H9 (cell line): ENCODE data around the gene KPTN. TPM values are rescaled to one million over a fixed set of nuclear protein-coding genes. Genes with fewer than 3 reads are reported as not detected.

Experiments used
- DNase-seq: peaks from one replicate; pipeline ENCODE4 v3.0.0-alpha.2; 2017
- H2AFZ ChIP-seq: one replicate; pipeline ENCODE4 v1.6.1; 2013; ENCODE audit warnings: mild to moderate bottlenecking, low read length, control low read depth, moderate library complexity
- H2AK5ac ChIP-seq: 2 replicates; pipeline ENCODE4 v1.6.1; 2013; ENCODE audit warnings: low read length, control low read depth, mixed read lengths; ENCODE audit not compliant: insufficient read length
- H2BK120ac ChIP-seq: one replicate; pipeline ENCODE4 v1.6.1; 2013; ENCODE audit warnings: low read depth, mild to moderate bottlenecking, low read length, control low read depth, inconsistent platforms; ENCODE audit not compliant: poor library complexity, severe bottlenecking
- H2BK12ac ChIP-seq: 2 replicates; pipeline ENCODE4 v1.6.1; 2013; ENCODE audit warnings: low read length, control low read depth, mixed read lengths, low read depth; ENCODE audit not compliant: insufficient read length
- H2BK15ac ChIP-seq: 2 replicates; pipeline ENCODE4 v1.6.1; 2013; ENCODE audit warnings: low read depth, low read length, control low read depth
- H2BK20ac ChIP-seq: one replicate; pipeline ENCODE4 v1.6.1; 2013; ENCODE audit warnings: low read depth, mild to moderate bottlenecking, low read length, control low read depth, inconsistent platforms; ENCODE audit not compliant: poor library complexity, severe bottlenecking
- H2BK5ac ChIP-seq: 2 replicates; pipeline ENCODE4 v1.6.1; 2013; ENCODE audit warnings: low read length, control low read depth, mixed read lengths; ENCODE audit not compliant: insufficient read length
- H3K14ac ChIP-seq: 2 replicates; pipeline ENCODE4 v1.6.1; 2013; ENCODE audit warnings: low read length, control low read depth; ENCODE audit not compliant: insufficient read depth
- H3K18ac ChIP-seq: 2 replicates; pipeline ENCODE4 v1.6.1; 2013; ENCODE audit warnings: low read depth, mild to moderate bottlenecking, mixed read lengths, low read length, control low read depth; ENCODE audit not compliant: insufficient read length
- H3K23ac ChIP-seq: 2 replicates; pipeline ENCODE4 v1.6.1; 2013; ENCODE audit warnings: low read length, control low read depth, mixed read lengths, low read depth; ENCODE audit not compliant: insufficient read length
- H3K23me2 ChIP-seq: 2 replicates; pipeline ENCODE4 v1.6.1; 2013; ENCODE audit warnings: low read depth, mild to moderate bottlenecking, mixed read lengths, low read length, control low read depth; ENCODE audit not compliant: insufficient read length, poor library complexity, severe bottlenecking
- H3K27ac ChIP-seq: 2 replicates; pipeline ENCODE4 v1.5.1; 2013; ENCODE audit warnings: low read length, control low read depth, mixed read lengths, low read depth; ENCODE audit not compliant: insufficient read length
- H3K27me3 ChIP-seq: 2 replicates; pipeline ENCODE4 v1.6.1; 2013; ENCODE audit warnings: low read length, control low read depth, inconsistent platforms; ENCODE audit not compliant: insufficient read depth
- H3K4ac ChIP-seq: 2 replicates; pipeline ENCODE4 v1.6.1; 2013; ENCODE audit warnings: low read depth, mild to moderate bottlenecking, control low read depth, inconsistent platforms, low read length, moderate library complexity
- H3K4me1 ChIP-seq: 2 replicates; pipeline ENCODE4 v1.6.1; 2013; ENCODE audit warnings: low read length, control low read depth, inconsistent platforms; ENCODE audit not compliant: insufficient read depth
- H3K4me2 ChIP-seq: 2 replicates; pipeline ENCODE4 v1.6.1; 2013; ENCODE audit warnings: low read length, control low read depth, mixed read lengths; ENCODE audit not compliant: insufficient read length, insufficient read depth
- H3K56ac ChIP-seq: 2 replicates; pipeline ENCODE4 v1.6.1; 2013; ENCODE audit warnings: low read depth, mild to moderate bottlenecking, mixed read lengths, low read length, control low read depth; ENCODE audit not compliant: insufficient read length
- H3K79me1 ChIP-seq: 2 replicates; pipeline ENCODE4 v1.6.1; 2013; ENCODE audit warnings: low read depth, mild to moderate bottlenecking, moderate library complexity, low read length, control low read depth, inconsistent platforms; ENCODE audit not compliant: insufficient read depth, poor library complexity, severe bottlenecking
- H3K79me2 ChIP-seq: 2 replicates; pipeline ENCODE4 v1.6.1; 2013; ENCODE audit warnings: low read length, control low read depth, inconsistent platforms; ENCODE audit not compliant: insufficient read depth
- H3K9ac ChIP-seq: 2 replicates; pipeline ENCODE4 v1.6.1; 2013; ENCODE audit warnings: low read length, control low read depth, mixed read lengths; ENCODE audit not compliant: insufficient read length; ENCODE audit errors: extremely low read depth
- H3K9me3 ChIP-seq: one replicate; pipeline ENCODE4 v1.6.1; 2013; ENCODE audit warnings: low read depth, low read length, inconsistent platforms; ENCODE audit not compliant: control insufficient read depth
- H3T11ph ChIP-seq: one replicate; pipeline ENCODE4 v1.6.1; 2013; ENCODE audit warnings: mild to moderate bottlenecking, low read length, control low read depth, inconsistent platforms
- H4K20me1 ChIP-seq: one replicate; pipeline ENCODE4 v1.6.1; 2013; ENCODE audit not compliant: control insufficient read depth, insufficient read length, insufficient read depth
- H4K5ac ChIP-seq: 2 replicates; pipeline ENCODE4 v1.6.1; 2013; ENCODE audit warnings: low read depth, mild to moderate bottlenecking, mixed read lengths, low read length, control low read depth; ENCODE audit not compliant: insufficient read length
- H4K8ac ChIP-seq: replicated peaks from 2 replicates; pipeline ENCODE4 v1.6.1; 2013; ENCODE audit warnings: low read length, control low read depth, mixed read lengths, low read depth; ENCODE audit not compliant: insufficient read length
- H4K91ac ChIP-seq: 2 replicates; pipeline ENCODE4 v1.6.1; 2013; ENCODE audit warnings: low read depth, mild to moderate bottlenecking, moderate library complexity, mixed read lengths, low read length, control low read depth; ENCODE audit not compliant: insufficient read length
- H3K27ac Mint-ChIP-seq, 3 experiments: 2 replicates in 2 of 3; 3 replicates in 1 of 3; pipeline ENCODE4 v1.8.0; 2020 to 2021; ENCODE audit warnings: mixed read lengths in 3 of 3, mild to moderate bottlenecking in 1 of 3, moderate library complexity in 1 of 3
- H3K27me3 Mint-ChIP-seq: 2 replicates; pipeline ENCODE4 v1.8.0; 2021; ENCODE audit warnings: low read depth, mild to moderate bottlenecking, moderate library complexity, mixed read lengths
- H3K36me3 Mint-ChIP-seq, 3 experiments: 2 replicates in 2 of 3; 3 replicates in 1 of 3; pipeline ENCODE4 v1.8.0; 2020 to 2021; ENCODE audit warnings: low read depth in 3 of 3, mixed read lengths in 3 of 3; ENCODE audit not compliant: insufficient read depth in 1 of 3
- H3K4me1 Mint-ChIP-seq, 2 experiments: 2 replicates each; pipeline ENCODE4 v1.8.0; 2020; ENCODE audit warnings: mixed read lengths in 2 of 2
- H3K4me3 Mint-ChIP-seq, 2 experiments: 2 replicates in 1 of 2; 3 replicates in 1 of 2; pipeline ENCODE4 v1.8.0; 2020 to 2021; ENCODE audit warnings: mild to moderate bottlenecking in 2 of 2, mixed read lengths in 2 of 2, moderate library complexity in 1 of 2
- H3K9me3 Mint-ChIP-seq, 2 experiments: 2 replicates in 1 of 2; 3 replicates in 1 of 2; pipeline ENCODE4 v1.8.0; 2020; ENCODE audit warnings: mild to moderate bottlenecking in 2 of 2, mixed read lengths in 2 of 2, moderate library complexity in 1 of 2
- WGBS: extraction: QIAGEN DNeasy Blood & Tissue Kit; methylation state at CpG from one replicate; pipeline ENCODE4 v1.1.7; 2013; ENCODE audit warnings: missing lambda C conversion rate, low lambda C conversion rate, mixed read lengths; ENCODE audit not compliant: insufficient read length; ENCODE audit errors: extremely low coverage; 5-methylcytosine and 5-hydroxymethylcytosine counted together
- total RNA-seq: library from RNA; stranded (reverse); gene quantifications from 2 replicates; pipeline ENCODE4 v1.2.1, GENCODE V29; 2021
- TF ChIP-seq, protein P1 (sequence below): fragments of 200-600 bp; sonication (generic); conservative IDR thresholded peaks from 3 replicates; pipeline ENCODE4 v1.8.0; 2021; ENCODE audit warnings: antibody characterized with exemption, mild to moderate bottlenecking

Gene KPTN
- total RNA-seq, 1 experiment from 2014 or later, result 35.4 TPM

- no peak overlapping the region for H3K56ac ChIP-seq
- H3K79me1 ChIP-seq, result no peaks in the 10 kb centered on the region
- no peak overlapping the region for H3K9ac ChIP-seq
- H3K4me3 Mint-ChIP-seq, result no peak overlapping the region
- TF ChIP-seq, protein P1, sequence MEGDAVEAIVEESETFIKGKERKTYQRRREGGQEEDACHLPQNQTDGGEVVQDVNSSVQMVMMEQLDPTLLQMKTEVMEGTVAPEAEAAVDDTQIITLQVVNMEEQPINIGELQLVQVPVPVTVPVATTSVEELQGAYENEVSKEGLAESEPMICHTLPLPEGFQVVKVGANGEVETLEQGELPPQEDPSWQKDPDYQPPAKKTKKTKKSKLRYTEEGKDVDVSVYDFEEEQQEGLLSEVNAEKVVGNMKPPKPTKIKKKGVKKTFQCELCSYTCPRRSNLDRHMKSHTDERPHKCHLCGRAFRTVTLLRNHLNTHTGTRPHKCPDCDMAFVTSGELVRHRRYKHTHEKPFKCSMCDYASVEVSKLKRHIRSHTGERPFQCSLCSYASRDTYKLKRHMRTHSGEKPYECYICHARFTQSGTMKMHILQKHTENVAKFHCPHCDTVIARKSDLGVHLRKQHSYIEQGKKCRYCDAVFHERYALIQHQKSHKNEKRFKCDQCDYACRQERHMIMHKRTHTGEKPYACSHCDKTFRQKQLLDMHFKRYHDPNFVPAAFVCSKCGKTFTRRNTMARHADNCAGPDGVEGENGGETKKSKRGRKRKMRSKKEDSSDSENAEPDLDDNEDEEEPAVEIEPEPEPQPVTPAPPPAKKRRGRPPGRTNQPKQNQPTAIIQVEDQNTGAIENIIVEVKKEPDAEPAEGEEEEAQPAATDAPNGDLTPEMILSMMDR, result no peak
- H3K9me3 ChIP-seq, result no peaks in the 10 kb centered on the region
- H3K23me2 ChIP-seq, result no peaks in the 10 kb centered on the region
- no peak overlapping the region for H4K91ac ChIP-seq
- H4K20me1 ChIP-seq, result no peaks in the 10 kb centered on the region
- no peak overlapping the region for H3K14ac ChIP-seq
- peaks cover 0 to under 1% of the 10 kb centered on the region in 2 experiments; a peak in 1 of 4 replicates for H3K4me1 Mint-ChIP-seq
- no peaks in the 10 kb centered on the region for H3K4me1 ChIP-seq
- no peak overlapping the region for H2AFZ ChIP-seq
- no peaks in the 10 kb centered on the region; a peak in 1 of 7 replicates for H3K36me3 Mint-ChIP-seq
- H3K23ac ChIP-seq, result no peak overlapping the region
- no peak overlapping the region for H2AK5ac ChIP-seq
- no peak overlapping the region for H4K5ac ChIP-seq
- no peak overlapping the region for H3T11ph ChIP-seq
- no peak for DNase-seq
- no peak overlapping the region for H2BK20ac ChIP-seq
- no peak overlapping the region for H3K27ac ChIP-seq
- H2BK15ac ChIP-seq, result no peak overlapping the region
- WGBS, result no CpG with 5 or more reads among the region's 3 CpGs
- no peak overlapping the region for H3K27ac Mint-ChIP-seq
- H3K18ac ChIP-seq, result no peak overlapping the region
- H3K79me2 ChIP-seq, result no peaks in the 10 kb centered on the region
- H2BK120ac ChIP-seq, result no peak overlapping the region
- H3K27me3 Mint-ChIP-seq, result peaks cover 6% of the 10 kb centered on the region
- H2BK12ac ChIP-seq, result no peak overlapping the region
- H3K9me3 Mint-ChIP-seq, result no peaks in the 10 kb centered on the region
- H3K4ac ChIP-seq, result no peak overlapping the region
- no peaks in the 10 kb centered on the region for H3K27me3 ChIP-seq
- H4K8ac ChIP-seq, result no peak overlapping the region
- no peak overlapping the region for H3K4me2 ChIP-seq
- H2BK5ac ChIP-seq, result no peak overlapping the region
Measured at GRCh38 chr19:47526798-47527197, 42.8 kb upstream of the KPTN start.
